ENCODE measurements around the gene MSI2.

The MSI2 gene

DNA sequence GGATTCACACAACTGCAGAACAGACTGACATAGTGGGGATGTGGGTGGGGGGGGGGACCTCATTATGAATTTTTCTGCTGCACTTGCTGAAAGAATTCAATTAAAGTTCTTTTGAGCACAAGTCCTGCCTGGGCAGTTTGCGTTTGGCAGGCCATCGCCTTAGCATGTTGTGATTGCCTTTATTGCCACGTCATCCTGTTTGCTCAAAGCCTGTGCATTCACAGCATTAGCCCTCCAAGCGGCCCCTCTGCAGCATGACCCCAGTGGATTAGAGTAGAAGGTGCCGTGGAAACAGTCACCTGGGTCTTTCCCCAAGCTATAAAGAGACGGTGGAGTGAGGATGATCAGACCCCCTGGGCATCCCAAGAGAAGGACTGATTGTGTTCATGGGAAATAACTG lies 17.2 kb downstream of the MSI2 start:
- no peak for TF ChIP-seq CTCF (IDR thresholded peaks at IDR 0.05; ENCODE audit: control insufficient read depth, insufficient read depth, low read depth, low read length, missing control alignments)
- no peak for DNase-seq (ENCODE audit: low read depth)
- no peak overlapping the region for H3K4me3 ChIP-seq (ENCODE audit: control insufficient read depth, low read depth, low read length)

GRCh38 chr17:57274162-57274561 lies 17.8 kb downstream of the MSI2 start:
- H3K4me3 ChIP-seq (ENCODE audit: control insufficient read depth, low read depth, low read length): no peak overlapping the region
- DNase-seq (ENCODE audit: low read depth): no peak
- TF ChIP-seq CTCF (IDR thresholded peaks at IDR 0.05; ENCODE audit: control insufficient read depth, insufficient read depth, low read depth, low read length, missing control alignments): no peak

GRCh38 chr17:57275071-57275764 lies 18.9 kb downstream of the MSI2 start:
- no peak for DNase-seq (ENCODE audit: low read depth)
- TF ChIP-seq CTCF (IDR thresholded peaks at IDR 0.05; ENCODE audit: control insufficient read depth, insufficient read depth, low read depth, low read length, missing control alignments): no peak
- H3K4me3 ChIP-seq (ENCODE audit: control insufficient read depth, low read depth, low read length): no peak overlapping the region

- no peak overlapping the region for H3K4me3 ChIP-seq (ENCODE audit: control insufficient read depth, low read depth, low read length)
- TF ChIP-seq CTCF (IDR thresholded peaks at IDR 0.05; ENCODE audit: control insufficient read depth, insufficient read depth, low read depth, low read length, missing control alignments): no peak
- DNase-seq (ENCODE audit: low read depth): no peak
Observed at GRCh38 chr17:57276621-57277020, 20.3 kb downstream of the MSI2 start.

DNA sequence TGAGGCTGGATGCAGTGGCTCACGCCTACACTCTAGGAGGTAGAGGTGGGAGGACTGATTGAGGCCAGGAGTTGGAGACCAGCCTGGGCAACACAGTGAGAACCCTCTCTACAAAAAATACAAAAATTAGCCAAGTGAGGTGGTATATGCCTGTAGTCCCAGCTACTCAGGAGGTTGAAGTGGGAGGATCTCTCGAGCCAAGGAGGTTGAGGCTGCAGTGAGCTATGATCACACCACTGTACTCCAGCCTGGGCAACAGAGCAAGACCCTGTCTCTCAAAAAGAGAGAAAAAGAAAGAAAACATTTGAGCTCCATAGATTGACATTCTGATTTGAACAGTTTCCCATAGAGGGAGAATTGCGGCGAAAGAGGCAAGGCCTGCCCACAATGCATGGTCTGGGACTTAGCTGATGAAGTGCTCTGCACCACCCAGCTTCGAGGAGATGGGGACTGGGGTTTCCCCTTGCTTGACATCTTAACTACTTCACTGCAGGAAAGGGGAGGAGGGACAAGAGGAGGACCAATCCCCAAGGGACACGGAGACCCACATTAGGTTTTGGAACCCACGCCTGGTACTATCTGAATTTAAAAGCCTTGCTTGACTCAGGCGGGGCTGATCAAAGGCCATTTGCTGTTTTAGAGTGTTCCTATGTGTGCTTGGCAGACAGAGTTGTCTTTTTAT lies 21.7 kb downstream of the MSI2 start:
- no peak for DNase-seq (ENCODE audit: low read depth)
- TF ChIP-seq CTCF (IDR thresholded peaks at IDR 0.05; ENCODE audit: control insufficient read depth, insufficient read depth, low read depth, low read length, missing control alignments): no peak
- no peak overlapping the region for H3K4me3 ChIP-seq (ENCODE audit: control insufficient read depth, low read depth, low read length)

DNA sequence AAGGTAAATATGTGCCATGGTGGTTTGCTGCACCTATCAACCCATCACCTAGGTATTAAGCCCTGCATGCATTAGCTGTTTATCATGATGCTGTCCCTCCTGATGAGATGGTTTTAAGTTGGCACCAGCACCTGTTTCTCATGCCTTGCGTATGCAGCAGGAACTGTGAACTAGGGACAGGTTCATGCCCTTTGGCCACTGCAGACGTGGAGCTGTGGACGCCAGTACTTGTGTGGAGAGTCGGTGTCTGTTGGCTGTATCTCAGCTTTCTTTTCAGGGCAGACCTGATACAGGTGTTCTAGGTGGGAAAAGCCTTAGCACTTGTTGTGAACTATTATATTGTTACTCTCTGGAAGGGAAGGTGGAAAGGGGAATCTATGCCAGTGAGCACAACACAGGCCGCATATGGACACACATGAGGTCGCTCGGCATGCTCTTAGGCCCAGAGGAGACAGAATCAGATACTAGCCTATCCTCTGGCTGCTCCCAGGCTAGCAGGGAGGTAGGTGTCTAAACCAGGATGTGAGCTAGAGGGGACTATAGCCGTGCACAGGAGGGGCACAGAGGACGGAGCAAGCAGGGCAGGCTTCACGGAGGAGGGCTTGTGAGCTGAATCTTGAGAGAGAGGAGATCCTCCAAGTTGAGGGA lies 22.5 kb downstream of the MSI2 start:
- H3K4me3 ChIP-seq (ENCODE audit: control insufficient read depth, low read depth, low read length): no peak overlapping the region
- no peak for TF ChIP-seq CTCF (IDR thresholded peaks at IDR 0.05; ENCODE audit: control insufficient read depth, insufficient read depth, low read depth, low read length, missing control alignments)
- no peak for DNase-seq (ENCODE audit: low read depth)

All from AG09309 (cell line).